Peyer's patch (tissue), 4 donors: Measurements from ENCODE around the gene COL8A1. TPM values are rescaled to one million over a fixed set of nuclear protein-coding genes. Genes with fewer than 3 reads are reported as not detected.

Experiments
- DNase-seq, 3 donors: peaks; one replicate each; pipeline ENCODE4 v3.0.0-alpha.2; 2017 to 2019
- H3K27ac ChIP-seq, 4 donors: fragments of 200-600 bp; sonication (generic); one replicate each; pipeline ENCODE4 v1.5.1; 2016 to 2019
- H3K27me3 ChIP-seq, 2 donors: fragments of 200-600 bp; sonication (generic); one replicate each; pipeline ENCODE4 v1.5.1; 2019
- H3K36me3 ChIP-seq, 3 donors: fragments of 200-600 bp; sonication (generic); one replicate each; pipeline ENCODE4 v1.5.1; 2016 to 2019
- H3K4me1 ChIP-seq, 4 donors: fragments of 200-600 bp; sonication (generic); one replicate each; pipeline ENCODE4 v1.5.1; 2016 to 2019
- H3K4me3 ChIP-seq, 4 donors: fragments of 200-600 bp; sonication (generic); 1 replicate in 3 of 4; 2 replicates in 1 of 4; pipeline ENCODE4 v1.5.1; 2016 to 2019; ENCODE audit warnings: mild to moderate bottlenecking in 1 of 4
- H3K9me3 ChIP-seq, 4 donors: fragments of 200-600 bp; sonication (generic); one replicate each; pipeline ENCODE4 v1.5.1; 2016 to 2019; ENCODE audit warnings: mild to moderate bottlenecking in 1 of 4
- POLR2A ChIP-seq, 2 donors: fragments of 450-650 bp; IDR thresholded peaks; one replicate each; pipeline ENCODE4 v1.5.1; 2017; ENCODE audit warnings: antibody characterized with exemption in 2 of 2, mild to moderate bottlenecking in 2 of 2, moderate library complexity in 2 of 2
- total RNA-seq, 4 donors: library from RNA; depleted of rRNA; stranded (reverse); fragments of >200 nt; gene quantifications; one replicate each; pipeline ENCODE4 v1.1.0, GENCODE V29; 2016
- TF ChIP-seq, protein P1 (sequence below), 6 experiments: fragments of 450-650 bp in 4 of 6; fragments of 200-600 bp in 2 of 6; sonication (generic) in 1 of 6; IDR thresholded peaks; one replicate each; pipeline ENCODE4 v1.5.1; 2017 to 2019; ENCODE audit warnings: antibody characterized with exemption in 6 of 6, mild to moderate bottlenecking in 3 of 6, moderate library complexity in 1 of 6

Gene COL8A1
- total RNA-seq, 4 donors from 2014 or later = 2.3 to 5.3 (median 3.3) TPM; not detected in 1

DNA sequence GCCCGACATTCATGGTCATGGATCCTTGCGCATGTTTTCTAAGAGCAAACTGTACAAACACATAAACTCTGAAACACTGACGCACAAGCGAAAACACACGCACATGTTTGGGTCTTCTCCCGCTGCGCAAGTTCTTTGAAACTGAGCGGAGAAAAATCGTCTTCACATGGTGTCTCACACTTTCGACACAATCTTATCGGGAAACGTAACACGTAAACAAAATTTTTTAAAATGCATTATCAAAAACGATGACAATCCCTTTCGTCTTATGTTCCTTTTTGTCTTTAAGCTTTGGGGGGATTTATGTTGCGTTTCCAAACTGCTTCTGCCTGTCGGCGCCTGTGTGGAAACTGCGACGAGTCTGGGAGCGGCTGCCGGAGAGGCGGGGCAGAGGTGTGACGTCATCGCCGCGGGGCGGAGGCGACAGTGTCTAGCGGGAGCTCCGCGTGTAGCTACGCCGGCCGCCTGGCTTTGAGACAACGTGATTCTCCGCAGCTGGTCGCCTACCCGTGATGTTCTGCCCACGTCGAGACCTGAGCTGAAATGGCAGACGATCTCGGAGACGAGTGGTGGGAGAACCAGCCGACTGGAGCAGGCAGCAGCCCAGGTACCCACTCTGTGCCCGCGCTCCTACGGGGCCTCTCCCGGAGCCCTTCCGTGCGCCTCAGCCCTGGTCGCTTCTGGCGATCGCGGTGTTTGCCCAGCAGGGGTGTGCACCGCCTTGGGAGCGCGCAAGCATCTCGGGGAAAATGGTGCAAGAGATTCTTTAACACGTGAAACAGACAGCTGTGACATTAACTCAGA lies 179.2 kb downstream of the COL8A1 start, which contains the start of gene CMSS1:
TSS of gene CMSS1 (plus strand) at position 426 of the 804 bp plus-strand sequence.
- DNase-seq = peak; percentile 93 to 97 (median 97)
- Histone ChIP-seq H3K36me3 (no peaks in the 10 kb centered on the region), H3K9me3 (no peaks in the 10 kb centered on the region), H3K27ac (peak within 1 kb of the TSS; percentile 79 to 91 (median 84)), H3K4me1 (peaks cover 0 to 9% (median 4%) of the 10 kb centered on the region in 4 donors), H3K4me3 (peak within 1 kb of the TSS; percentile 54 to 82 (median 68)), H3K27me3 (no peaks in the 10 kb centered on the region)
- peak in 1 of 2 donors; percentile 19 for TF ChIP-seq POLR2A (IDR thresholded peaks at IDR 0.05)
- TF ChIP-seq, protein P1, sequence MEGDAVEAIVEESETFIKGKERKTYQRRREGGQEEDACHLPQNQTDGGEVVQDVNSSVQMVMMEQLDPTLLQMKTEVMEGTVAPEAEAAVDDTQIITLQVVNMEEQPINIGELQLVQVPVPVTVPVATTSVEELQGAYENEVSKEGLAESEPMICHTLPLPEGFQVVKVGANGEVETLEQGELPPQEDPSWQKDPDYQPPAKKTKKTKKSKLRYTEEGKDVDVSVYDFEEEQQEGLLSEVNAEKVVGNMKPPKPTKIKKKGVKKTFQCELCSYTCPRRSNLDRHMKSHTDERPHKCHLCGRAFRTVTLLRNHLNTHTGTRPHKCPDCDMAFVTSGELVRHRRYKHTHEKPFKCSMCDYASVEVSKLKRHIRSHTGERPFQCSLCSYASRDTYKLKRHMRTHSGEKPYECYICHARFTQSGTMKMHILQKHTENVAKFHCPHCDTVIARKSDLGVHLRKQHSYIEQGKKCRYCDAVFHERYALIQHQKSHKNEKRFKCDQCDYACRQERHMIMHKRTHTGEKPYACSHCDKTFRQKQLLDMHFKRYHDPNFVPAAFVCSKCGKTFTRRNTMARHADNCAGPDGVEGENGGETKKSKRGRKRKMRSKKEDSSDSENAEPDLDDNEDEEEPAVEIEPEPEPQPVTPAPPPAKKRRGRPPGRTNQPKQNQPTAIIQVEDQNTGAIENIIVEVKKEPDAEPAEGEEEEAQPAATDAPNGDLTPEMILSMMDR (IDR thresholded peaks at IDR 0.05) = peak in 4 of 6 experiments; percentile 11 to 43 (median 26)

DNA sequence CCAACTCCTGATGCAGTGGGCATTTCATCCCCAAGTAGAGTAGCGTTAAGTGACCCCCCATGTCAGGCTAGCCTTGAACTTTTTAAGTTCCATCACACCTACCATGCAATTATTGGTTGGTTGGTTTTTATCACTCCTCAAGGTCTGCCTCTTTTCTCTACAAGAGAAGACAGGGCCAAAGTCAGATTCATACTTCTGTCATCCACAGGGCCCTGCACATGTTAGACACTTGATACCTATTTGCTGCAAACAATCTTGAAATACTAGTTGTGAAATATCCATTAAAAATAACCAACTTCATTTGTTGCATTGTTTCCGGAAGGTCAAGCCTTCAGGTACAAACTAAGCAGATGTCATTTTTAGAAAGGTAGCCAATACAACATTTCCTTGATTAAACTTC lies 180.4 kb downstream of the COL8A1 start:
- Histone ChIP-seq H3K27ac (no peak overlapping the region), H3K4me1 (peaks cover 0 to 9% (median 4%) of the 10 kb centered on the region in 4 donors), H3K4me3 (no peak overlapping the region), H3K9me3 (no peaks in the 10 kb centered on the region), H3K36me3 (no peaks in the 10 kb centered on the region), H3K27me3 (no peaks in the 10 kb centered on the region)
- no peak for DNase-seq
- TF ChIP-seq, protein P1 (IDR thresholded peaks at IDR 0.05) = no peak
- TF ChIP-seq POLR2A (IDR thresholded peaks at IDR 0.05) = no peak

DNA sequence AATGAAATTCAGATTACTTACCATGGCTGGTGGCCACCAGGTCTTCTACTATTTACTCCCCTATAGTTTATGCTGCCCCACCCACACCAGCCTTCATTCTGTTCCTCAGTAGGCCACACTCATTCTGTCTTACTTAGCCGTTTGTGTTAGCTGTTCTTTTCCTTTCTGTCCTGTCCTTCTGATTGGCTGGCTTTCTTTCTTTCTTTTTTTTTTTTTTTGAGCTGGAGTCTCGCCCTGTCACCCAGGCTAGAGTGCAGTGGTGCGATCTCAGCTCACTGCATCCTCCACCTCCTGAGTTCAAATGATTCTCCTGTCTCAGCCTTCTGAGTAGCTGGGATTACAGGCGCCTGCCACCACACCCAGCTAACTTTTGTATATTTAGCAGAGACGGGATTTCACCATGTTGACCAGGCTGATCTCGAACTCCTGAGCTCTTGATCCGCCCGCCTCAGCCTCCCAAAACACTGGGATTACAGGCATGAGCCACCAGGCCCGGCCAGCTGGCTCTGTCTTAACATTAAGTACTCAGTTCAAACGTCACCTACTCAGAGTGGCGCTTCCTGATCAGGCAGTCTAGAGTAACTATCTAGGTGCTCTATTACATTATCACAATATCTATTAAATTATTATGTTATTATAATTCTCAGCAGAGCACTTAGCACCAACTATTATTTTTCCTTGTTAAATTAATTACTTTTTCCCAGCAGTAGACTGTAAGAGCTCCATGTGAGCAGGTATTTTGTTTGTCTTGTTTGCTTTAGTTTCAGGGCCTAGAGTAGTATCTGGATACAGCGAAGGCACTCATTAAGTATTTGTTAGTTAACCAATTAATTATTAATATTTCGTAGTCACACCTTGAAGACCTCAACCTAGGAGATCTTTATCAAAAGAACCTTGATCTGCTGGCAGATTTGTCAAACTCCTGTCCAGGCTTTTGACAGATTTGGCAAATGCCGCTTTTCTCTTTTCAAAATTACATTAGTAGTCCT lies 185.6 kb downstream of the COL8A1 start:
- DNase-seq = no peak
- Histone ChIP-seq H3K27me3 (no peaks in the 10 kb centered on the region), H3K36me3 (no peaks in the 10 kb centered on the region), H3K4me3 (no peak overlapping the region), H3K9me3 (no peaks in the 10 kb centered on the region), H3K27ac (no peak overlapping the region), H3K4me1 (peaks cover 0 to under 1% (median 0%) of the 10 kb centered on the region in 4 donors)
- TF ChIP-seq POLR2A (IDR thresholded peaks at IDR 0.05) = no peak

DNA sequence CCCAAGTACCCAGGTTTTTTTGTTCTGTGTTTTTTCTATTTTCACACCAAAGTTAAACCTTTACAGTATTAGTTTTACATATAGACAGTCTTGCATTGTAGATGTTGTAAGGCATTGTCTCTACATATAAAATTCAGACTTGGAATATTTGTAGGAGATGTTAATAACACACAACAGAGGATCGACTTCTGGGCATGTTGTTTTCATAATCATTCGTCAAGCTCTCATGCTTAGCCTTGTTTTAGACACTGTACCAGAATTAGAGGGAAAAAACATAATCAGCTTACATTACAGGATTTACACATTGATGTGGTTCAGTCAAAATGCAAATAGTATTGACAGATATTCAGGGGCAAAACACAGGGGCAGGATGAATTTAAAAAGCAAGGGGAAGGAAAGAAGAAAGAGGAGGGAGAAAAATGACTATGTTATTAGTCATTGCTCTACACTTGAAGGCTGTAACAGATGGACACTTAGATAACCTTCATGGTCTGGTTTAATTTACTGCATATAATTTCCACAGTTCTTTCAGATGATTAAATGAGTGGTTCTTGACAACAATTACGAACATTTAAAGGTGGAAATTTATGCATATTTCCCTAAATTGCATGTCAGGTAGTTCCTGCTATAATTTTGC lies 186.7 kb downstream of the COL8A1 start:
- Histone ChIP-seq H3K4me1 (no peaks in the 10 kb centered on the region), H3K9me3 (no peaks in the 10 kb centered on the region), H3K36me3 (no peaks in the 10 kb centered on the region), H3K4me3 (no peak overlapping the region), H3K27me3 (no peaks in the 10 kb centered on the region), H3K27ac (no peak overlapping the region)
- DNase-seq = no peak
- TF ChIP-seq, protein P1 (IDR thresholded peaks at IDR 0.05) = no peak
- TF ChIP-seq POLR2A (IDR thresholded peaks at IDR 0.05) = no peak

DNA sequence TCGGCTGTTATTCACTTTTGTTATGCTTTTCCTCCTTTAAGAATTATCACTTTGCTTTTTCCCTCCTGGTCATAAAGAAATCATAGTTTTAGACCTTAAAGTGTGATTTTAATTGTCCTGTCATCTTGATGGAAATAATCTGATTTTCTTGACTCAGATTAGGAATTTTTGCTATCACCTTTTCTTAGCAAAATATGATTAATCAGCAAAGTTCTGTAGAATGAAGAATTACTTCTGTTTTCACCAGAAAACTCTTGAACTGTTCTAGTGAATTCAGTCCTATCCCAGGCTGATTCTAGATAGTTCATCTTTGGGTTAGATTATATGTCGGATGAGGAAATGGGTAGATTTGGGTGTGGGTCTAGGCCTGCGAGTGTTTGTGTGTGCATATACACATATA lies 191.4 kb downstream of the COL8A1 start:
- no peaks in the 10 kb centered on the region for H3K36me3 ChIP-seq
- no peak overlapping the region for H3K4me3 ChIP-seq
- TF ChIP-seq, protein P1 (IDR thresholded peaks at IDR 0.05) = no peak
- no peak for TF ChIP-seq POLR2A (IDR thresholded peaks at IDR 0.05)
- H3K27me3 ChIP-seq = no peaks in the 10 kb centered on the region
- DNase-seq = no peak
- no peaks in the 10 kb centered on the region for H3K9me3 ChIP-seq
- H3K4me1 ChIP-seq = no peaks in the 10 kb centered on the region
- H3K27ac ChIP-seq = no peak overlapping the region
